ENCODE results near the gene NOL4L.

NOL4L gene

GRCh38 chr20:32509639-32510066 lies 75.5 kb downstream of the NOL4L start:
- TF ChIP-seq CTCF (IDR thresholded peaks at IDR 0.05): no peak
- Histone ChIP-seq H3K27me3 (no peaks in the 10 kb centered on the region), H3K27ac (no peak overlapping the region), H3K9me3 (no peaks in the 10 kb centered on the region), H3K4me3 (ENCODE audit: low read depth in 1 of 2, low read length in 1 of 2) (no peak overlapping the region), H3K4me1 (ENCODE audit: control insufficient read depth in 1 of 2, insufficient read depth in 1 of 2, low read depth in 1 of 2, low read length in 1 of 2) (peaks cover 67 to 81% of the 10 kb centered on the region in 2 experiments), H3K36me3 (no peaks in the 10 kb centered on the region)

- no peak overlapping the region for H3K4me3 ChIP-seq (ENCODE audit: low read depth in 1 of 2, low read length in 1 of 2)
- H3K4me1 ChIP-seq (ENCODE audit: control insufficient read depth in 1 of 2, insufficient read depth in 1 of 2, low read depth in 1 of 2, low read length in 1 of 2): peaks cover 59 to 74% of the 10 kb centered on the region in 2 experiments
- no peaks in the 10 kb centered on the region for H3K9me3 ChIP-seq
- peak overlapping the region; percentile 52 for H3K27ac ChIP-seq
- no peak for TF ChIP-seq CTCF (IDR thresholded peaks at IDR 0.05)
- no peaks in the 10 kb centered on the region for H3K27me3 ChIP-seq
- no peaks in the 10 kb centered on the region for H3K36me3 ChIP-seq
Measured at GRCh38 chr20:32508775-32509119, 76.4 kb downstream of the NOL4L start.

GRCh38 chr20:32507998-32508774 lies 76.9 kb downstream of the NOL4L start:
- Histone ChIP-seq H3K36me3 (no peaks in the 10 kb centered on the region), H3K27ac (peak overlapping the region; percentile 52), H3K4me1 (ENCODE audit: control insufficient read depth in 1 of 2, insufficient read depth in 1 of 2, low read depth in 1 of 2, low read length in 1 of 2) (peaks cover 53 to 68% of the 10 kb centered on the region in 2 experiments), H3K9me3 (no peaks in the 10 kb centered on the region), H3K4me3 (ENCODE audit: low read depth in 1 of 2, low read length in 1 of 2) (peak overlapping the region in 1 of 2 experiments; percentile 8), H3K27me3 (no peaks in the 10 kb centered on the region)
- TF ChIP-seq CTCF (IDR thresholded peaks at IDR 0.05): no peak

GRCh38 chr20:32506721-32507120 lies 78.4 kb downstream of the NOL4L start:
- TF ChIP-seq CTCF (IDR thresholded peaks at IDR 0.05): no peak
- Histone ChIP-seq H3K9me3 (no peaks in the 10 kb centered on the region), H3K27me3 (no peaks in the 10 kb centered on the region), H3K4me1 (ENCODE audit: control insufficient read depth in 1 of 2, insufficient read depth in 1 of 2, low read depth in 1 of 2, low read length in 1 of 2) (peaks cover 49 to 65% of the 10 kb centered on the region in 2 experiments), H3K4me3 (ENCODE audit: low read depth in 1 of 2, low read length in 1 of 2) (no peak overlapping the region), H3K36me3 (no peaks in the 10 kb centered on the region), H3K27ac (peak overlapping the region; percentile 78)

- Histone ChIP-seq H3K4me3 (ENCODE audit: low read depth in 1 of 2, low read length in 1 of 2) (no peak overlapping the region), H3K36me3 (no peaks in the 10 kb centered on the region), H3K4me1 (ENCODE audit: control insufficient read depth in 1 of 2, insufficient read depth in 1 of 2, low read depth in 1 of 2, low read length in 1 of 2) (peaks cover 49 to 60% of the 10 kb centered on the region in 2 experiments), H3K27ac (peak overlapping the region; percentile 78), H3K27me3 (no peaks in the 10 kb centered on the region), H3K9me3 (no peaks in the 10 kb centered on the region)
- TF ChIP-seq CTCF (IDR thresholded peaks at IDR 0.05): no peak
Measured at GRCh38 chr20:32505723-32506473, 79.2 kb downstream of the NOL4L start.
